ENCODE measurements around the gene ITLN2.

Gene ITLN2

GRCh38 chr1:160956966-160957365 lies 2.4 kb upstream of the ITLN2 start:
- Histone ChIP-seq H3K27ac (no peak overlapping the region), H3K36me3 (ENCODE audit: control insufficient read depth, insufficient read depth, low read length) (no peaks in the 10 kb centered on the region), H3K27me3 (ENCODE audit: control insufficient read depth, insufficient read depth, low read length) (no peaks in the 10 kb centered on the region), H3K4me2 (ENCODE audit: low read length) (no peak overlapping the region), H3K9ac (no peak overlapping the region), H2AFZ (no peak overlapping the region), H3K9me3 (ENCODE audit: control insufficient read depth, low read length) (no peaks in the 10 kb centered on the region), H3K79me2 (no peaks in the 10 kb centered on the region), H3K4me3 (ENCODE audit: low read depth, low read length) (no peak overlapping the region), H3K4me1 (no peaks in the 10 kb centered on the region)
- TF ChIP-seq CTCF (IDR thresholded peaks at IDR 0.05), result no peak

GRCh38 chr1:160953030-160953429 lies 1.6 kb downstream of the ITLN2 start:
- no peaks in the 10 kb centered on the region for H3K4me1 ChIP-seq
- H3K27ac ChIP-seq, result no peak overlapping the region
- no peaks in the 10 kb centered on the region for H3K36me3 ChIP-seq (ENCODE audit: control insufficient read depth, insufficient read depth, low read length)
- H3K4me3 ChIP-seq (ENCODE audit: low read depth, low read length), result no peak overlapping the region
- TF ChIP-seq CTCF (IDR thresholded peaks at IDR 0.05), result no peak
- no peaks in the 10 kb centered on the region for H3K9me3 ChIP-seq (ENCODE audit: control insufficient read depth, low read length)
- H3K4me2 ChIP-seq (ENCODE audit: low read length), result no peak overlapping the region
- no peaks in the 10 kb centered on the region for H3K27me3 ChIP-seq (ENCODE audit: control insufficient read depth, insufficient read depth, low read length)
- H3K79me2 ChIP-seq, result no peaks in the 10 kb centered on the region
- H3K9ac ChIP-seq, result no peak overlapping the region
- no peak overlapping the region for H2AFZ ChIP-seq

GRCh38 chr1:160952129-160952510 lies 2.5 kb downstream of the ITLN2 start:
- Histone ChIP-seq H3K27me3 (ENCODE audit: control insufficient read depth, insufficient read depth, low read length) (no peaks in the 10 kb centered on the region), H3K9me3 (ENCODE audit: control insufficient read depth, low read length) (no peaks in the 10 kb centered on the region), H3K27ac (no peak overlapping the region), H3K4me3 (ENCODE audit: low read depth, low read length) (no peak overlapping the region), H3K4me1 (no peaks in the 10 kb centered on the region), H3K79me2 (no peaks in the 10 kb centered on the region), H2AFZ (no peak overlapping the region), H3K36me3 (ENCODE audit: control insufficient read depth, insufficient read depth, low read length) (no peaks in the 10 kb centered on the region), H3K9ac (no peak overlapping the region), H3K4me2 (ENCODE audit: low read length) (no peak overlapping the region)
- no peak for TF ChIP-seq CTCF (IDR thresholded peaks at IDR 0.05)

GRCh38 chr1:160951443-160952128 lies 3.0 kb downstream of the ITLN2 start:
- Histone ChIP-seq H3K4me2 (ENCODE audit: low read length) (no peak overlapping the region), H3K36me3 (ENCODE audit: control insufficient read depth, insufficient read depth, low read length) (no peaks in the 10 kb centered on the region), H3K27me3 (ENCODE audit: control insufficient read depth, insufficient read depth, low read length) (no peaks in the 10 kb centered on the region), H3K9ac (no peak overlapping the region), H3K27ac (no peak overlapping the region), H3K4me1 (no peaks in the 10 kb centered on the region), H3K79me2 (no peaks in the 10 kb centered on the region), H2AFZ (no peak overlapping the region), H3K4me3 (ENCODE audit: low read depth, low read length) (no peak overlapping the region), H3K9me3 (ENCODE audit: control insufficient read depth, low read length) (no peaks in the 10 kb centered on the region)
- TF ChIP-seq CTCF (IDR thresholded peaks at IDR 0.05), result peak; percentile 43

GRCh38 chr1:160950657-160951056 lies 4.0 kb downstream of the ITLN2 start:
- Histone ChIP-seq H3K79me2 (no peaks in the 10 kb centered on the region), H3K9ac (no peak overlapping the region), H3K27ac (no peak overlapping the region), H3K4me2 (ENCODE audit: low read length) (no peak overlapping the region), H3K27me3 (ENCODE audit: control insufficient read depth, insufficient read depth, low read length) (no peaks in the 10 kb centered on the region), H2AFZ (no peak overlapping the region), H3K36me3 (ENCODE audit: control insufficient read depth, insufficient read depth, low read length) (no peaks in the 10 kb centered on the region), H3K4me3 (ENCODE audit: low read depth, low read length) (no peak overlapping the region), H3K9me3 (ENCODE audit: control insufficient read depth, low read length) (no peaks in the 10 kb centered on the region), H3K4me1 (no peaks in the 10 kb centered on the region)
- no peak for TF ChIP-seq CTCF (IDR thresholded peaks at IDR 0.05)
